Subcutaneous abdominal adipose tissue (tissue), 5 donors: ENCODE data around the gene KBTBD12.

ENCODE experiments used
- H3K27ac ChIP-seq: one replicate; pipeline ENCODE4 v1.7.0; 2013; ENCODE audit warnings: low read depth, mild to moderate bottlenecking, inconsistent platforms, low read length, moderate library complexity
- H3K27me3 ChIP-seq, 5 donors: one replicate each; pipeline ENCODE4 v1.7.0; 2013; ENCODE audit warnings: low read length in 5 of 5, inconsistent platforms in 1 of 5; ENCODE audit not compliant: control insufficient read depth in 5 of 5, insufficient read depth in 4 of 5
- H3K36me3 ChIP-seq, 5 donors: one replicate each; pipeline ENCODE4 v1.7.0; 2013; ENCODE audit warnings: low read length in 5 of 5; ENCODE audit not compliant: control insufficient read depth in 5 of 5, insufficient read depth in 5 of 5
- H3K4me1 ChIP-seq, 5 donors: one replicate each; pipeline ENCODE4 v1.7.0; 2013; ENCODE audit warnings: low read length in 5 of 5, mild to moderate bottlenecking in 3 of 5, moderate library complexity in 1 of 5; ENCODE audit not compliant: control insufficient read depth in 5 of 5, insufficient read depth in 5 of 5
- H3K4me3 ChIP-seq, 5 donors: one replicate each; pipeline ENCODE4 v1.7.0; 2013; ENCODE audit warnings: low read length in 5 of 5, low read depth in 1 of 5
- H3K9ac ChIP-seq, 5 donors: one replicate each; pipeline ENCODE4 v1.7.0; 2013; ENCODE audit warnings: low read length in 5 of 5, mild to moderate bottlenecking in 4 of 5, moderate library complexity in 3 of 5
- H3K9me3 ChIP-seq, 5 donors: one replicate each; pipeline ENCODE4 v1.7.0; 2013; ENCODE audit warnings: low read length in 5 of 5; ENCODE audit not compliant: control insufficient read depth in 5 of 5
- donor health status: healthy.
- donor health status: healthy.
- donor health status: healthy.
- donor health status: healthy.
- donor health status: healthy.

KBTBD12 gene

GRCh38 chr3:127948211-127948610 lies 33.2 kb downstream of the KBTBD12 start:
- no peaks in the 10 kb centered on the region for H3K9me3 ChIP-seq
- no peak overlapping the region for H3K27ac ChIP-seq
- H3K9ac ChIP-seq: no peak overlapping the region
- H3K36me3 ChIP-seq: no peaks in the 10 kb centered on the region
- H3K27me3 ChIP-seq: no peaks in the 10 kb centered on the region
- H3K4me1 ChIP-seq: no peaks in the 10 kb centered on the region
- H3K4me3 ChIP-seq: no peak overlapping the region

- H3K4me3 ChIP-seq: no peak overlapping the region
- H3K27ac ChIP-seq: no peak overlapping the region
- H3K9me3 ChIP-seq: no peaks in the 10 kb centered on the region
- H3K9ac ChIP-seq: no peak overlapping the region
- no peaks in the 10 kb centered on the region for H3K27me3 ChIP-seq
- no peaks in the 10 kb centered on the region for H3K4me1 ChIP-seq
- H3K36me3 ChIP-seq: no peaks in the 10 kb centered on the region
Observed at GRCh38 chr3:127949446-127950055, 34.5 kb downstream of the KBTBD12 start.

- no peaks in the 10 kb centered on the region for H3K36me3 ChIP-seq
- H3K9ac ChIP-seq: no peak overlapping the region
- H3K4me3 ChIP-seq: no peak overlapping the region
- no peaks in the 10 kb centered on the region for H3K27me3 ChIP-seq
- H3K4me1 ChIP-seq: no peaks in the 10 kb centered on the region
- H3K27ac ChIP-seq: no peak overlapping the region
- no peaks in the 10 kb centered on the region for H3K9me3 ChIP-seq
Observed at GRCh38 chr3:127951276-127951675, 36.2 kb downstream of the KBTBD12 start.

GRCh38 chr3:127953091-127954035 lies 38.3 kb downstream of the KBTBD12 start:
- H3K27me3 ChIP-seq: no peaks in the 10 kb centered on the region
- H3K27ac ChIP-seq: no peak overlapping the region
- H3K4me3 ChIP-seq: no peak overlapping the region
- H3K36me3 ChIP-seq: no peaks in the 10 kb centered on the region
- no peak overlapping the region for H3K9ac ChIP-seq
- no peaks in the 10 kb centered on the region for H3K4me1 ChIP-seq
- no peaks in the 10 kb centered on the region for H3K9me3 ChIP-seq

GRCh38 chr3:127954640-127955039 lies 39.6 kb downstream of the KBTBD12 start:
- H3K4me3 ChIP-seq: no peak overlapping the region

GRCh38 chr3:127955728-127956127 lies 40.7 kb downstream of the KBTBD12 start:
- Histone ChIP-seq H3K27me3 (no peaks in the 10 kb centered on the region), H3K4me1 (no peaks in the 10 kb centered on the region), H3K4me3 (no peak overlapping the region), H3K9ac (no peak overlapping the region), H3K27ac (no peak overlapping the region), H3K36me3 (no peaks in the 10 kb centered on the region), H3K9me3 (no peaks in the 10 kb centered on the region)

More at GRCh38 chr3:127954640-127955039, 39.6 kb downstream of the KBTBD12 start:
- no peak overlapping the region for H3K27ac ChIP-seq
- no peaks in the 10 kb centered on the region for H3K4me1 ChIP-seq
- H3K27me3 ChIP-seq: no peaks in the 10 kb centered on the region
- H3K9me3 ChIP-seq: no peaks in the 10 kb centered on the region
- H3K9ac ChIP-seq: no peak overlapping the region
- H3K36me3 ChIP-seq: no peaks in the 10 kb centered on the region

GRCh38 chr3:127959041-127959440 lies 44.0 kb downstream of the KBTBD12 start:
- H3K9ac ChIP-seq: no peak overlapping the region
- no peaks in the 10 kb centered on the region for H3K36me3 ChIP-seq
- no peaks in the 10 kb centered on the region for H3K4me1 ChIP-seq
- H3K4me3 ChIP-seq: no peak overlapping the region
- H3K27me3 ChIP-seq: no peaks in the 10 kb centered on the region
- H3K27ac ChIP-seq: no peak overlapping the region
- no peaks in the 10 kb centered on the region for H3K9me3 ChIP-seq

GRCh38 chr3:127959873-127960272 lies 44.8 kb downstream of the KBTBD12 start:
- Histone ChIP-seq H3K27me3 (no peaks in the 10 kb centered on the region), H3K4me3 (no peak overlapping the region), H3K4me1 (no peaks in the 10 kb centered on the region), H3K9ac (no peak overlapping the region), H3K9me3 (no peaks in the 10 kb centered on the region), H3K36me3 (no peaks in the 10 kb centered on the region), H3K27ac (no peak overlapping the region)

- Histone ChIP-seq H3K4me3 (no peak overlapping the region), H3K27me3 (no peaks in the 10 kb centered on the region), H3K9ac (no peak overlapping the region), H3K4me1 (no peaks in the 10 kb centered on the region), H3K9me3 (no peaks in the 10 kb centered on the region), H3K27ac (no peak overlapping the region), H3K36me3 (no peaks in the 10 kb centered on the region)
Observed at GRCh38 chr3:127960421-127960965, 45.5 kb downstream of the KBTBD12 start.

- Histone ChIP-seq H3K27ac (no peak overlapping the region), H3K27me3 (no peaks in the 10 kb centered on the region), H3K36me3 (no peaks in the 10 kb centered on the region), H3K4me1 (no peaks in the 10 kb centered on the region), H3K9me3 (peaks cover 0 to 3% (median 0%) of the 10 kb centered on the region in 5 donors), H3K9ac (no peak overlapping the region), H3K4me3 (no peak overlapping the region)
Observed at GRCh38 chr3:127961124-127961523, 46.1 kb downstream of the KBTBD12 start.
